Measurements from ENCODE around the gene ST3GAL2.
"Not testable (repeated sequence)": the region's sequence is repeated elsewhere in the genome, so short reads cannot be mapped to it uniquely, and the experiment has no call there.

The ST3GAL2 gene

DNA sequence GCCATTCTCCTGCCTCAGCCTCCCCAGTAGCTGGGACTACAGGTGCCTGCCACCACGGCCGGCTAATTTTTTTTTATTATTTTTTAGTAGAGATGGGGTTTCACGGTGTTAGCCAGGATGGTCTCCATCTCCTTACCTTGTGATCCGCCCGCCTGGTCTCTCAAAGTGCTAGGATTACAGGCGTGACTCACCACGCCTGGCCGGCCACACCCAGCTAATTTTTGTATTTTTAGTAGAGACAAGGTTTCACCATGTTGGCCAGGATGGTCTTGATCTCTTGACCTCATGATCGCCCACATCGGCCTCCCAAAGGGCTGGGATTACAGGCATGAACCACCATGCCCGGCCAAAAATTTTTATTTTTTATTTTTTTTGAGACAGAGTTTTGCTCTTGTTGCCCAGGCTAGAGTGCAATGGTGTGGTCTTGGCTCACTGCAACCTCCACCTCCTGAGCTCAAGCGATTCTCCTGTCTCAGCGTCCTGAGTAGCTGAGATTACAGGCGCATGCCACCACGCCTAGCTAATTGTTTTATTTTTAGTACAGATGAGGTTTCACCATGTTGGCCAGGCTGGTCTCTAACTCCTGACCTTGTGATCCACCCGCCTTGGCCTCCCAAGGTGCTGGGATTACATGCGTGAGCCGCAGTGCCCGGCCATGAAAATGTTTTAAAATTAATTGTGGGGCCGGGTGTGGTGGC, 52.5 kb downstream of the ST3GAL2 start:
- H3K14ac ChIP-seq (ENCODE audit: low read length in 2 of 2); H3K18ac ChIP-seq (ENCODE audit: low read depth in 1 of 2, low read length in 2 of 2); H2BK15ac ChIP-seq (ENCODE audit: low read depth, poor library complexity, severe bottlenecking); H3K4me2 ChIP-seq (ENCODE audit: low read length, poor library complexity, severe bottlenecking); H2BK12ac ChIP-seq (ENCODE audit: low read length in 2 of 2); H3K9me3 ChIP-seq (ENCODE audit: control insufficient read depth, low read length); H3K4me3 ChIP-seq (ENCODE audit: insufficient read depth in 1 of 2, low read depth in 1 of 2, low read length in 2 of 2); H3K4ac ChIP-seq (ENCODE audit: low read depth in 1 of 2, low read length in 2 of 2); H2AFZ ChIP-seq (ENCODE audit: low read depth, low read length); H3K23ac ChIP-seq (ENCODE audit: low read length in 2 of 2); H2BK5ac ChIP-seq (ENCODE audit: low read depth, low read length, poor library complexity, severe bottlenecking); H2BK120ac ChIP-seq (ENCODE audit: low read depth, low read length); H3K27ac ChIP-seq (ENCODE audit: low read length, poor library complexity, severe bottlenecking); H3K4me1 ChIP-seq (ENCODE audit: control insufficient read depth, insufficient read depth, low read depth, low read length); H4K91ac ChIP-seq (ENCODE audit: low read length); DNase-seq; H2AK5ac ChIP-seq (ENCODE audit: low read length, severe bottlenecking); H4K8ac ChIP-seq (ENCODE audit: low read length); H3K27me3 ChIP-seq (ENCODE audit: control insufficient read depth in 1 of 2, insufficient read depth in 1 of 2, low read length in 2 of 2); H3K9ac ChIP-seq (ENCODE audit: low read length): not testable (repeated sequence)
- Histone ChIP-seq H3K36me3 (ENCODE audit: control insufficient read depth in 1 of 2, insufficient read depth in 2 of 2, low read depth in 1 of 2, low read length in 2 of 2) (peaks cover 36 to 66% of the 10 kb centered on the region in 2 experiments), H3K79me1 (replicated peaks; ENCODE audit: low read length, poor library complexity, severe bottlenecking) (peaks cover 14% of the 10 kb centered on the region)
- 97% methylated on average over 20 of the region's 20 CpGs for WGBS

DNA sequence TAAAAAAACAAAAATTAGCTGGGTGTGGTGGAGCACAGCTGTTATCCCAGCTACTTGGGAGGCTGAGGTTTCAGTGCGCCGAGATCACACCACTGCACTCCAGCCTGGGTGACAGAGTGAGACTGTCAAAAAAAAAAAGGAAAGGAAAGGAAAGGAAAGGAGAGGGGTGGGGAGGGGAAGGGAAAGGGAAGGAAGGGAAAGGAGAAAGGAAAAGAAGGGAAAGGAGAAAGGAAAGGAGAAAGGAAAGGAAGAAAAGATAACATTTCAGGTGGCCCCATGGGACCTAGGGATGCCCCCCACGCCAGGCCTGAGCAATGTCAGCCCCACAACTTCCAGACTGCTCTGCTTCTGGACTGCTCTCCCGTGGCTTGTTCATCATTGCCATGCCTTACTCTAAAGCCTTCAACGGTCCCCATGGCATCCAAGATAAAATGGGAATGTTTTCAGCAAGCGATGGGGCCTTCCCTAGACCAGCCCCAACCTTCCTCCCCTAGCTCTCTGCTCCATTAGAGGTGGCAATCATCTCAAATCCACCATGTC, 55.4 kb downstream of the ST3GAL2 start:
- Histone ChIP-seq H3K23ac (ENCODE audit: low read length in 2 of 2) (no peak overlapping the region), H2BK15ac (ENCODE audit: low read depth, poor library complexity, severe bottlenecking) (no peak overlapping the region), H3K4me2 (ENCODE audit: low read length, poor library complexity, severe bottlenecking) (no peak overlapping the region), H3K27ac (ENCODE audit: low read length, poor library complexity, severe bottlenecking) (no peak overlapping the region), H3K27me3 (ENCODE audit: control insufficient read depth in 1 of 2, insufficient read depth in 1 of 2, low read length in 2 of 2) (no peaks in the 10 kb centered on the region), H2AK5ac (ENCODE audit: low read length, severe bottlenecking) (no peak overlapping the region), H2AFZ (ENCODE audit: low read depth, low read length) (no peak overlapping the region), H2BK12ac (ENCODE audit: low read length in 2 of 2) (no peak overlapping the region), H2BK120ac (ENCODE audit: low read depth, low read length) (no peak overlapping the region), H3K4me1 (ENCODE audit: control insufficient read depth, insufficient read depth, low read depth, low read length) (peaks cover 18% of the 10 kb centered on the region), H3K14ac (ENCODE audit: low read length in 2 of 2) (no peak overlapping the region), H3K4ac (ENCODE audit: low read depth in 1 of 2, low read length in 2 of 2) (no peak overlapping the region), H3K79me1 (replicated peaks; ENCODE audit: low read length, poor library complexity, severe bottlenecking) (peaks cover 7% of the 10 kb centered on the region), H3K9ac (ENCODE audit: low read length) (no peak overlapping the region), H3K36me3 (ENCODE audit: control insufficient read depth in 1 of 2, insufficient read depth in 2 of 2, low read depth in 1 of 2, low read length in 2 of 2) (peaks cover 40 to 65% of the 10 kb centered on the region in 2 experiments), H2BK5ac (ENCODE audit: low read depth, low read length, poor library complexity, severe bottlenecking) (no peak overlapping the region), H4K91ac (ENCODE audit: low read length) (no peak overlapping the region), H4K8ac (ENCODE audit: low read length) (no peak overlapping the region), H3K4me3 (ENCODE audit: insufficient read depth in 1 of 2, low read depth in 1 of 2, low read length in 2 of 2) (no peak overlapping the region), H3K18ac (ENCODE audit: low read depth in 1 of 2, low read length in 2 of 2) (no peak overlapping the region), H3K9me3 (ENCODE audit: control insufficient read depth, low read length) (no peaks in the 10 kb centered on the region)
- whole genome bisulfite sequencing: 94% methylated on average over 6 of the region's 6 CpGs
- DNase-seq: no peak

DNA sequence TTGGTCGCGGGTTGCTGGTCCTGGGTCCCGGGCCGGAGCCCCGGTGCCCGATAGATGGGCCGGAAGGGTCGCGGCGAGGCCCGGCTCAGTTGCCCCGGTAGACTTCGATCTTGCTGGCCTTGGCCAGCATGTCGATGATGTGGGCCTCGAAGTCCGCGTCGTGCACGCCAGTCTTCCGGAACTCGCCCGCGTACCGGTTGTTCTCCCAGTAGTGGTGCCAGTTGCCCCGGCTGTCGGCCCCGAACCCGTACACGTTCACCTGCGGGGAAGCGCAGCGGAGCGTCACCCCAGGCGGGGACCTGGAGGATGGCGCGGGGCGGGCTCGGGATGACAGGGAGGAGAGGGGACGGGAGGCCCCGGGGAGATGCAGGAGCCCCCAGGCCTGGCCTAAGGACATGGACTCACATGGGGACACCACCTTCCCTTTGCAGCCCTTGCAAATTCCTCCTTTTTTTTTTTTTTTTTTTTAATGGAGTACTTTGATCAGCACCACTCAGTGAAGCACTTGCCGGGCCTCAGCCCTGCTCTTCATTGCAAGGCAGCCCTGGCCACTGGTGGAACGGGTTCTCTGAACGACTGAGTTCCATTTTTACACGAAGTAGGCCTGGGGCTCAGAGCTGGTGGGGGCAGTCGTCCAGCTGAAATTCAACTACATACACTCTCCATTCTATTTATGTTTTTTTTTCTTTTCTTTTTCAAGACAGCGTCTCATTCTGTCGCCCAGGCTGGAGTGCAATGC, 57.1 kb downstream of the ST3GAL2 start:
- 27% methylated on average over 45 of the region's 47 CpGs for WGBS
- Histone ChIP-seq H4K8ac (ENCODE audit: low read length) (peak overlapping the region; percentile 98), H3K4me3 (ENCODE audit: insufficient read depth in 1 of 2, low read depth in 1 of 2, low read length in 2 of 2) (peak overlapping the region; percentile 45 to 86)

More for the DNA sequence above, 57.1 kb downstream of the ST3GAL2 start:
- peak overlapping the region in 1 of 2 experiments; percentile 37 for H2BK12ac ChIP-seq (ENCODE audit: low read length in 2 of 2)
- peak overlapping the region; percentile 56 for H3K4me2 ChIP-seq (ENCODE audit: low read length, poor library complexity, severe bottlenecking)
- H2AFZ ChIP-seq (ENCODE audit: low read depth, low read length): peak overlapping the region; percentile 21
- H2BK15ac ChIP-seq (ENCODE audit: low read depth, poor library complexity, severe bottlenecking): peak overlapping the region; percentile 80
- peak overlapping the region; percentile 71 to 73 for H3K4ac ChIP-seq (ENCODE audit: low read depth in 1 of 2, low read length in 2 of 2)
- peaks cover 18% of the 10 kb centered on the region for H3K4me1 ChIP-seq (ENCODE audit: control insufficient read depth, insufficient read depth, low read depth, low read length)
- no peaks in the 10 kb centered on the region for H3K27me3 ChIP-seq (ENCODE audit: control insufficient read depth in 1 of 2, insufficient read depth in 1 of 2, low read length in 2 of 2)
- no peak overlapping the region for H3K23ac ChIP-seq (ENCODE audit: low read length in 2 of 2)
- H3K9me3 ChIP-seq (ENCODE audit: control insufficient read depth, low read length): no peaks in the 10 kb centered on the region
- no peak overlapping the region for H2BK5ac ChIP-seq (ENCODE audit: low read depth, low read length, poor library complexity, severe bottlenecking)
- peaks cover 1% of the 10 kb centered on the region for H3K79me1 ChIP-seq (replicated peaks; ENCODE audit: low read length, poor library complexity, severe bottlenecking)
- peak overlapping the region; percentile 87 for H4K91ac ChIP-seq (ENCODE audit: low read length)
- DNase-seq: no peak
- peak overlapping the region; percentile 2 for H2BK120ac ChIP-seq (ENCODE audit: low read depth, low read length)
- H2AK5ac ChIP-seq (ENCODE audit: low read length, severe bottlenecking): no peak overlapping the region
- H3K36me3 ChIP-seq (ENCODE audit: control insufficient read depth in 1 of 2, insufficient read depth in 2 of 2, low read depth in 1 of 2, low read length in 2 of 2): peaks cover 29 to 53% of the 10 kb centered on the region in 2 experiments
- H3K9ac ChIP-seq (ENCODE audit: low read length): peak overlapping the region; percentile 32
- peak overlapping the region; percentile 63 for H3K27ac ChIP-seq (ENCODE audit: low read length, poor library complexity, severe bottlenecking)
- no peak overlapping the region for H3K14ac ChIP-seq (ENCODE audit: low read length in 2 of 2)
- H3K18ac ChIP-seq (ENCODE audit: low read depth in 1 of 2, low read length in 2 of 2): peak overlapping the region; percentile 70 to 88
